HG02763 (cell line): Measurements from ENCODE around the gene CCDC30.
A peak's percentile ranks its signal among the peaks of the same experiment; 100 is the strongest.

Experiments used
- ATAC-seq: cut with Tn5 transposase; IDR thresholded peaks from one replicate; pipeline ENCODE4 v1.9.1; 2021; ENCODE audit warnings: mild to moderate bottlenecking, moderate library complexity; ENCODE audit not compliant: unreplicated experiment

CCDC30 gene

GRCh38 chr1:42462828-42463763, at the start of gene CCDC30:
Gene CCDC30, plus strand, starts transcription at chr1:42463286. Its CDS starts 17,266 bp downstream, at chr1:42480552.
- ATAC-seq = peak; percentile 99

GRCh38 chr1:42414551-42415496, 48.3 kb upstream of the CCDC30 start:
- no peak for ATAC-seq

- no peak for ATAC-seq
Measured at GRCh38 chr1:42417166-42417565, 45.9 kb upstream of the CCDC30 start.

- ATAC-seq = no peak
Measured at GRCh38 chr1:42418516-42418915, 44.6 kb upstream of the CCDC30 start.

- no peak for ATAC-seq
Measured at GRCh38 chr1:42419126-42419821, 43.8 kb upstream of the CCDC30 start.

GRCh38 chr1:42420121-42420520, 43.0 kb upstream of the CCDC30 start:
- ATAC-seq = no peak

- no peak for ATAC-seq
Measured at GRCh38 chr1:42420911-42421585, 42.0 kb upstream of the CCDC30 start.

- ATAC-seq = no peak
Measured at GRCh38 chr1:42422737-42423136, 40.3 kb upstream of the CCDC30 start.

GRCh38 chr1:42423681-42424080, 39.4 kb upstream of the CCDC30 start:
- ATAC-seq = no peak

- ATAC-seq = no peak
Measured at GRCh38 chr1:42424201-42424600, 38.9 kb upstream of the CCDC30 start.

- no peak for ATAC-seq
Measured at GRCh38 chr1:42427240-42427639, 35.8 kb upstream of the CCDC30 start.

GRCh38 chr1:42429603-42430002, 33.5 kb upstream of the CCDC30 start:
- ATAC-seq = no peak

- ATAC-seq = no peak
Measured at GRCh38 chr1:42430286-42431135, 32.6 kb upstream of the CCDC30 start.

- no peak for ATAC-seq
Measured at GRCh38 chr1:42431514-42431913, 31.6 kb upstream of the CCDC30 start.

- ATAC-seq = no peak
Measured at GRCh38 chr1:42432714-42433113, 30.4 kb upstream of the CCDC30 start.

- ATAC-seq = no peak
Measured at GRCh38 chr1:42433369-42433768, 29.7 kb upstream of the CCDC30 start.

GRCh38 chr1:42434340-42434739, 28.7 kb upstream of the CCDC30 start:
- ATAC-seq = no peak

GRCh38 chr1:42439940-42440339, 23.1 kb upstream of the CCDC30 start:
- no peak for ATAC-seq

- ATAC-seq = no peak
Measured at GRCh38 chr1:42442662-42443061, 20.4 kb upstream of the CCDC30 start.
